Measurements from ENCODE around the gene YIPF1. TPM values are rescaled to one million over a fixed set of nuclear protein-coding genes. Genes with fewer than 3 reads are reported as not detected.

The YIPF1 gene
- 29.0 and 32.3 TPM in 2 replicates for total RNA-seq (2014; rRNA removed; shearing (Covaris generic))

- DNase-seq (ENCODE audit: low read depth) = peak; percentile 89
Measured at GRCh38 chr1:53889304-53890298, at the start of gene YIPF1. Gene YIPF1, minus strand, starts transcription at chr1:53889797. Its CDS starts 860 bp downstream, at chr1:53888937.

- no peak for DNase-seq (ENCODE audit: low read depth)
Measured at GRCh38 chr1:53938136-53938830, 48.7 kb upstream of the YIPF1 start.

- no peak for DNase-seq (ENCODE audit: low read depth)
Measured at GRCh38 chr1:53936430-53936829, 46.8 kb upstream of the YIPF1 start.

- DNase-seq (ENCODE audit: low read depth) = no peak
Measured at GRCh38 chr1:53934170-53934765, 44.7 kb upstream of the YIPF1 start.

GRCh38 chr1:53931523-53931922 is 41.9 kb upstream of the YIPF1 start:
- DNase-seq (ENCODE audit: low read depth) = no peak

GRCh38 chr1:53930932-53931331 is 41.3 kb upstream of the YIPF1 start:
- no peak for DNase-seq (ENCODE audit: low read depth)

GRCh38 chr1:53929246-53929960 is 39.8 kb upstream of the YIPF1 start:
- DNase-seq (ENCODE audit: low read depth) = no peak

GRCh38 chr1:53927376-53927881 is 37.8 kb upstream of the YIPF1 start:
- DNase-seq (ENCODE audit: low read depth) = no peak

GRCh38 chr1:53919675-53920066 is 30.1 kb upstream of the YIPF1 start:
- DNase-seq (ENCODE audit: low read depth) = peak; percentile 64

GRCh38 chr1:53918343-53918742 is 28.7 kb upstream of the YIPF1 start:
- no peak for DNase-seq (ENCODE audit: low read depth)

- DNase-seq (ENCODE audit: low read depth) = no peak
Measured at GRCh38 chr1:53913352-53914033, 23.9 kb upstream of the YIPF1 start.

GRCh38 chr1:53911442-53911841 is 21.8 kb upstream of the YIPF1 start:
- no peak for DNase-seq (ENCODE audit: low read depth)

GRCh38 chr1:53909946-53910345 is 20.3 kb upstream of the YIPF1 start:
- no peak for DNase-seq (ENCODE audit: low read depth)

- DNase-seq (ENCODE audit: low read depth) = no peak
Measured at GRCh38 chr1:53906121-53906520, 16.5 kb upstream of the YIPF1 start.

GRCh38 chr1:53905509-53905908 is 15.9 kb upstream of the YIPF1 start:
- DNase-seq (ENCODE audit: low read depth) = no peak

- DNase-seq (ENCODE audit: low read depth) = peak; percentile 29
Measured at GRCh38 chr1:53902235-53903138, 12.9 kb upstream of the YIPF1 start.

- no peak for DNase-seq (ENCODE audit: low read depth)
Measured at GRCh38 chr1:53899708-53900107, 10.1 kb upstream of the YIPF1 start.

- DNase-seq (ENCODE audit: low read depth) = peak; percentile 79
Measured at GRCh38 chr1:53899206-53899628, 9.6 kb upstream of the YIPF1 start.

- peak; percentile 91 for DNase-seq (ENCODE audit: low read depth)
Measured at GRCh38 chr1:53896635-53897229, 7.1 kb upstream of the YIPF1 start.
